ENCODE data around the gene ANO9.

ANO9 gene

GRCh38 chr11:417652-418342 is 24.0 kb downstream of the ANO9 start:
- no peak overlapping the region; the same call in 1 of the 2 replicates for H3K4me3 ChIP-seq (ENCODE audit: low read depth, low read length)
- TF ChIP-seq CTCF (IDR thresholded peaks at IDR 0.05; ENCODE audit: low read depth, low read length, missing control alignments) = no peak
- DNase-seq (ENCODE audit: low read depth) = no peak

DNA sequence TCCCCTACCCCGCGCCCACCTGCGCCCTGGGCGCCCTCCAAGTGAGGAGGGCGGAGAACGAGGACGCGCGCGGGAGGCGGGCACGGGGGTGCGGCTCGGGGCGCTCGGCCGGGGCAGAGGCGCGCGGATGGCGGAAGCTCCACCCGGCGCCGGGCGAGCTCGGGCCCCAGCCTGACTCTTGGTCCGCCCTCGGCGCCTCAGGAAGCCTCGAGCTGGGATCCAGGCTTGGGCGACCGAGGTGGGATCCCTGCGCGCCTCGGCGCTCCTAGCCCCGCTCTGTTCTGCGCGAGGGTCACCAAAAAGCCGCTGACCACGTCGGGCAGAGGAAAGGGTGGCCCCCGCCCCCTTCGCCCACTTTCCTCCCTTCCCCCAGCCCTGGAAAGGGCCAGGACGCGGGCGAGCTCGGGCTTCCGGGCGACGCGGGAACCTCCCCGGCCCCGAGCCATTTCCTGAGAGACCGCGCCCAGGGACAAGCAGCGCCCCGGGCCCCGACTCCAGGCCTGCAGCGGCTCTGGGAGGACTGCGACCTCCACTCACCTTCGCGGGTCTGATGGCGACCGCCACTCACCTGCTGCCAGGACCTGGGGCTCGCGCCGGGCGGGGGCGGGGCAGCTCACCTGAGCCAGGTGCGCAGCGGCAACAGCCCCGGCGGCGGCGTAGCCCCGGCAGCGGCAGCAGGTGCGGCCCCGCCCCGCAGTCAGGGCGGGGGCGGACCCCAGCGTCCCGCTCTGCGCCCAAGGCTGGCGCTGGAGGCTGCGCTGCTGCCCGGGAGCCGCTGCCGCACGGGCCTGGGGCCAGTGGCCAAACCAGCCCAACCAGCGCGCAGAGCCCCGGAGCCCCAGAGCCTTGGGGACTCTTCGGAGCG is 24.8 kb downstream of the ANO9 start:
- peak overlapping the region; percentile 49 for H3K4me3 ChIP-seq (ENCODE audit: low read depth, low read length)
- no peak for TF ChIP-seq CTCF (IDR thresholded peaks at IDR 0.05; ENCODE audit: low read depth, low read length, missing control alignments)
- no peak for DNase-seq (ENCODE audit: low read depth)

DNA sequence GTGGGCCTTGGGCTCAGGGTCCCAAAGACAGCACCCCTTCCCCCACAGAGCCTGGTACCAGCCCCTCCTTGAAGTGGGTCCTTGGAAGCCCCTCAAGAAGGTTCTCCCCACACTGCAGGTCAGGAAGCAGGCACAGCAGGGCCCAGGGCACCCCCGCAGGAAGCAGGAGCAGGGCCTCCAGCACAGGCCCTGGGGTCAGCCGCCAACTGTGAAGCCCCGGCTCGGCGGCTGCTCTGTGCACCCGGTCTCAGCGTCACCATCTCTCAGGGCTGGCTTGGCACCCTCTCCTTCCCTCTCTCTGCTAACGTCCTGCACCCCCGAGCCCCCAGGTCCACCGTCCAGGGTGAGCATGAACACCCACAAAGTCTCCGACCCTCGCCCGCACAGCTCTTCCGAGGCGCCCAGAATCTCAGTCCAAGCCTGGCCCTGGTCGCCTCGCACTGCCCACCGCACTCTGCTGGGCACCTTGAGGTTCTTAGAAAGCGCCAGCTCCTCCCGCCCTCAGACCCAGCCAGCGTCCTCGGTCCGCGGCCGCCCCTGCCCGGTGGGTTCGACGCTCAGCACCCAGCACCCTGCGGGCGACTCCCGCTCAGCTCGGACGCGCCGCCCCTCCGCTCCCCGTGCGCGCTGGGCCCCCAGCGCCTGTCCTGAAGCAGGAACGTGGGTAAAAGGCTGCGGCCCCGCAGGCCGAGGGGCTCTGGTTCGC is 25.6 kb downstream of the ANO9 start:
- no peak for DNase-seq (ENCODE audit: low read depth)
- TF ChIP-seq CTCF (IDR thresholded peaks at IDR 0.05; ENCODE audit: low read depth, low read length, missing control alignments) = no peak
- H3K4me3 ChIP-seq (ENCODE audit: low read depth, low read length) = peak overlapping the region; percentile 49; the same call in 1 of the 2 replicates

GRCh38 chr11:415640-416041 is 26.2 kb downstream of the ANO9 start:
- TF ChIP-seq CTCF (IDR thresholded peaks at IDR 0.05; ENCODE audit: low read depth, low read length, missing control alignments) = no peak
- no peak overlapping the region for H3K4me3 ChIP-seq (ENCODE audit: low read depth, low read length)
- DNase-seq (ENCODE audit: low read depth) = no peak

- no peak for DNase-seq (ENCODE audit: low read depth)
- peak overlapping the region; percentile 7 for H3K4me3 ChIP-seq (ENCODE audit: low read depth, low read length)
- TF ChIP-seq CTCF (IDR thresholded peaks at IDR 0.05; ENCODE audit: low read depth, low read length, missing control alignments) = no peak
Observed at GRCh38 chr11:414318-414857, 27.4 kb downstream of the ANO9 start.

GRCh38 chr11:413120-414081 is 28.4 kb downstream of the ANO9 start:
- no peak for DNase-seq (ENCODE audit: low read depth)
- TF ChIP-seq CTCF (IDR thresholded peaks at IDR 0.05; ENCODE audit: low read depth, low read length, missing control alignments) = no peak
- H3K4me3 ChIP-seq (ENCODE audit: low read depth, low read length) = no peak overlapping the region
